ENCODE results near the gene TRDMT1. TPM values are rescaled to one million over a fixed set of nuclear protein-coding genes. Genes with fewer than 3 reads are reported as not detected.
A peak's percentile ranks its signal among the peaks of the same experiment; 100 is the strongest.

TRDMT1 gene
- total RNA-seq, 5 donors from 2014 or later (not counting 1 experiment from before 2014, with no cell fraction given), result 14.1 to 22.6 (median 20.5) TPM

DNA sequence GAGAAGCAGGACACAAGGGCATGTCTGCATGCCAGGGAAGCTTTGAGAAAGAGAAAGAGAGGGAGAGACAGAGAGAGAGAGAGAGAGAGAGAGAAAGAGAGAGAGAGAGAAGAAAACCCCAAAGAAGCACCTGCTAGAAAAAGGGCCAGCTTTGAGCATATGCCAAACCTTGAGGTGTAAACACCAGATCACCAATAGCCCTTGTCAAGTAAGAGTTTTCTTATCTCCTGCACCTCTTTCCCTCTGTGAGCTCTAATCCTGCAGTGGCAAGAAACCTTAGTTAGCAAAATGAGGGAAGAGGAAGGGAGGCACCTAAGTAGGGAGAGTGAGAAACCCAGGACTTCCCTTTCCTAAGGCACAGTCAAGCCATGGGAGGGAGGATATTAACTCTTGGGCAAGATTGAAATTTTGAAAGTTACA, 11.3 kb upstream of the TRDMT1 start:
- Mint-ChIP-seq H3K27ac (peak overlapping the region in 1 of 2 donors; percentile 34), H3K9me3 (no peaks in the 10 kb centered on the region), H3K4me1 (peaks cover 8 to 36% (median 31%) of the 10 kb centered on the region in 3 donors), H3K27me3 (no peaks in the 10 kb centered on the region), H3K4me3 (no peak overlapping the region), H3K36me3 (peaks cover 18% of the 10 kb centered on the region)
- ChIA-PET CTCF (no interaction called here), POLR2A (interaction anchor here in 1 of 2 donors (0.6 kb wide), 1 partner anchor 210 kb away, joined by 4 read pairs; no protein-coding TSS in a partner anchor)
- no peaks in the 10 kb centered on the region for H3K9me3 ChIP-seq
- no peak overlapping the region for H3K4me3 ChIP-seq (ENCODE audit: control insufficient read depth in 1 of 2, extremely low read depth in 1 of 2, low read length in 1 of 2)
- peaks cover 4 to 6% of the 10 kb centered on the region in 2 experiments for H3K4me1 ChIP-seq (ENCODE audit: control insufficient read depth in 1 of 2, extremely low read depth in 1 of 2, insufficient read depth in 2 of 2, low read length in 2 of 2)
- ATAC-seq (replicated peaks in 1 of 4) (no peak), DNase-seq (no peak)
- H3K36me3 ChIP-seq (ENCODE audit: control insufficient read depth in 2 of 2, extremely low read depth in 1 of 2, insufficient read depth in 1 of 2, low read length in 1 of 2), result peaks cover 0 to 9% of the 10 kb centered on the region in 2 donors
- no peak overlapping the region for H3K27ac ChIP-seq (ENCODE audit: low read length)
- H3K27me3 ChIP-seq (replicated peaks in 1 of 2; ENCODE audit: control insufficient read depth in 2 of 2, extremely low read depth in 1 of 2, insufficient read depth in 2 of 2, low read length in 1 of 2), result no peaks in the 10 kb centered on the region

- ATAC-seq (replicated peaks in 1 of 4), result no peak
- Mint-ChIP-seq H3K27ac (no peak overlapping the region), H3K36me3 (peaks cover 15% of the 10 kb centered on the region), H3K27me3 (no peaks in the 10 kb centered on the region), H3K4me3 (no peak overlapping the region), H3K9me3 (no peaks in the 10 kb centered on the region), H3K4me1 (peaks cover 15 to 40% (median 29%) of the 10 kb centered on the region in 3 donors)
- H3K4me1 ChIP-seq (ENCODE audit: control insufficient read depth in 1 of 2, extremely low read depth in 1 of 2, insufficient read depth in 2 of 2, low read length in 2 of 2), result peaks cover 16 to 18% of the 10 kb centered on the region in 2 experiments
- WGBS (ENCODE audit: insufficient coverage), result no CpG with 5 or more reads among the region's 3 CpGs
- CTCF ChIA-PET, result no interaction called here
- H3K27ac ChIP-seq (ENCODE audit: low read length), result no peak overlapping the region
- H3K36me3 ChIP-seq (ENCODE audit: control insufficient read depth in 2 of 2, extremely low read depth in 1 of 2, insufficient read depth in 1 of 2, low read length in 1 of 2), result peaks cover 0 to 9% of the 10 kb centered on the region in 2 donors
- H3K9me3 ChIP-seq, result no peaks in the 10 kb centered on the region
- POLR2A ChIA-PET, result interaction anchor here (0.6 to 1.2 kb wide), 2 partner anchors 13 to 386 kb away, joined by 3 to 4 read pairs; no protein-coding TSS in a partner anchor
- no peaks in the 10 kb centered on the region for H3K27me3 ChIP-seq (replicated peaks in 1 of 2; ENCODE audit: control insufficient read depth in 2 of 2, extremely low read depth in 1 of 2, insufficient read depth in 2 of 2, low read length in 1 of 2)
- H3K4me3 ChIP-seq (ENCODE audit: control insufficient read depth in 1 of 2, extremely low read depth in 1 of 2, low read length in 1 of 2), result no peak overlapping the region
- no peak for DNase-seq
These were observed 8.9 kb upstream of the TRDMT1 start for GRCh38 chr10:17210361-17210760.

- no peak overlapping the region for H3K27ac ChIP-seq (ENCODE audit: low read length)
- CTCF ChIA-PET, result no interaction called here
These were observed 8.4 kb upstream of the TRDMT1 start for GRCh38 chr10:17209881-17210280.

GRCh38 chr10:17209302-17209701, 7.8 kb upstream of the TRDMT1 start:
- H3K9me3 Mint-ChIP-seq, result no peaks in the 10 kb centered on the region
- Histone ChIP-seq H3K27ac (ENCODE audit: low read length) (no peak overlapping the region), H3K4me3 (ENCODE audit: control insufficient read depth in 1 of 2, extremely low read depth in 1 of 2, low read length in 1 of 2) (no peak overlapping the region), H3K27me3 (replicated peaks in 1 of 2; ENCODE audit: control insufficient read depth in 2 of 2, extremely low read depth in 1 of 2, insufficient read depth in 2 of 2, low read length in 1 of 2) (no peaks in the 10 kb centered on the region), H3K36me3 (ENCODE audit: control insufficient read depth in 2 of 2, extremely low read depth in 1 of 2, insufficient read depth in 1 of 2, low read length in 1 of 2) (peaks cover 0 to under 1% of the 10 kb centered on the region in 2 donors), H3K9me3 (no peaks in the 10 kb centered on the region), H3K4me1 (ENCODE audit: control insufficient read depth in 1 of 2, extremely low read depth in 1 of 2, insufficient read depth in 2 of 2, low read length in 2 of 2) (peaks cover 17 to 18% of the 10 kb centered on the region in 2 experiments)
- H3K4me1 Mint-ChIP-seq, result peaks cover 15 to 43% (median 31%) of the 10 kb centered on the region in 3 donors
- H3K36me3 Mint-ChIP-seq, result peaks cover 10% of the 10 kb centered on the region
- peak overlapping the region in 1 of 2 donors; percentile 69 for H3K27ac Mint-ChIP-seq
- no peak overlapping the region for H3K4me3 Mint-ChIP-seq
- DNase-seq, result no peak
- ATAC-seq (replicated peaks in 1 of 4), result no peak
- no peaks in the 10 kb centered on the region for H3K27me3 Mint-ChIP-seq
- POLR2A ChIA-PET, result no interaction called here
- CTCF ChIA-PET, result no interaction called here
- WGBS (ENCODE audit: insufficient coverage), result no CpG with 5 or more reads among the region's 1 CpG

More at GRCh38 chr10:17209881-17210280, 8.4 kb upstream of the TRDMT1 start:
- H3K27ac Mint-ChIP-seq, result no peak overlapping the region
- 100% methylated on average over 1 of the region's 2 CpGs for WGBS (ENCODE audit: insufficient coverage)
- H3K9me3 Mint-ChIP-seq, result no peaks in the 10 kb centered on the region
- H3K36me3 Mint-ChIP-seq, result peaks cover 13% of the 10 kb centered on the region
- POLR2A ChIA-PET, result no interaction called here
- DNase-seq (no peak), ATAC-seq (replicated peaks in 1 of 4) (no peak)
- peaks cover 15 to 42% (median 31%) of the 10 kb centered on the region in 3 donors for H3K4me1 Mint-ChIP-seq
- no peak overlapping the region for H3K4me3 Mint-ChIP-seq
- Histone ChIP-seq H3K9me3 (no peaks in the 10 kb centered on the region), H3K4me3 (ENCODE audit: control insufficient read depth in 1 of 2, extremely low read depth in 1 of 2, low read length in 1 of 2) (no peak overlapping the region), H3K36me3 (ENCODE audit: control insufficient read depth in 2 of 2, extremely low read depth in 1 of 2, insufficient read depth in 1 of 2, low read length in 1 of 2) (peaks cover 0 to 6% of the 10 kb centered on the region in 2 donors), H3K4me1 (ENCODE audit: control insufficient read depth in 1 of 2, extremely low read depth in 1 of 2, insufficient read depth in 2 of 2, low read length in 2 of 2) (peaks cover 17 to 18% of the 10 kb centered on the region in 2 experiments), H3K27me3 (replicated peaks in 1 of 2; ENCODE audit: control insufficient read depth in 2 of 2, extremely low read depth in 1 of 2, insufficient read depth in 2 of 2, low read length in 1 of 2) (no peaks in the 10 kb centered on the region)
- H3K27me3 Mint-ChIP-seq, result no peaks in the 10 kb centered on the region

- no peaks in the 10 kb centered on the region for H3K36me3 ChIP-seq (ENCODE audit: control insufficient read depth in 2 of 2, extremely low read depth in 1 of 2, insufficient read depth in 1 of 2, low read length in 1 of 2)
- H3K4me1 ChIP-seq (ENCODE audit: control insufficient read depth in 1 of 2, extremely low read depth in 1 of 2, insufficient read depth in 2 of 2, low read length in 2 of 2), result peaks cover 17 to 18% of the 10 kb centered on the region in 2 experiments
- H3K36me3 Mint-ChIP-seq, result peaks cover 8% of the 10 kb centered on the region
- DNase-seq, result no peak
- peaks cover 15 to 43% (median 33%) of the 10 kb centered on the region in 3 donors for H3K4me1 Mint-ChIP-seq
- H3K4me3 Mint-ChIP-seq, result no peak overlapping the region
- no peaks in the 10 kb centered on the region for H3K27me3 Mint-ChIP-seq
- H3K4me3 ChIP-seq (ENCODE audit: control insufficient read depth in 1 of 2, extremely low read depth in 1 of 2, low read length in 1 of 2), result no peak overlapping the region
- H3K9me3 ChIP-seq, result no peaks in the 10 kb centered on the region
- no peak for ATAC-seq (replicated peaks in 1 of 4)
- no peak overlapping the region for H3K27ac ChIP-seq (ENCODE audit: low read length)
- ChIA-PET POLR2A (no interaction called here), CTCF (no interaction called here)
- H3K27me3 ChIP-seq (replicated peaks in 1 of 2; ENCODE audit: control insufficient read depth in 2 of 2, extremely low read depth in 1 of 2, insufficient read depth in 2 of 2, low read length in 1 of 2), result no peaks in the 10 kb centered on the region
- H3K27ac Mint-ChIP-seq, result peak overlapping the region; percentile 46 to 56
- no peaks in the 10 kb centered on the region for H3K9me3 Mint-ChIP-seq
These were observed 7.0 kb upstream of the TRDMT1 start for GRCh38 chr10:17208476-17208875.

DNA sequence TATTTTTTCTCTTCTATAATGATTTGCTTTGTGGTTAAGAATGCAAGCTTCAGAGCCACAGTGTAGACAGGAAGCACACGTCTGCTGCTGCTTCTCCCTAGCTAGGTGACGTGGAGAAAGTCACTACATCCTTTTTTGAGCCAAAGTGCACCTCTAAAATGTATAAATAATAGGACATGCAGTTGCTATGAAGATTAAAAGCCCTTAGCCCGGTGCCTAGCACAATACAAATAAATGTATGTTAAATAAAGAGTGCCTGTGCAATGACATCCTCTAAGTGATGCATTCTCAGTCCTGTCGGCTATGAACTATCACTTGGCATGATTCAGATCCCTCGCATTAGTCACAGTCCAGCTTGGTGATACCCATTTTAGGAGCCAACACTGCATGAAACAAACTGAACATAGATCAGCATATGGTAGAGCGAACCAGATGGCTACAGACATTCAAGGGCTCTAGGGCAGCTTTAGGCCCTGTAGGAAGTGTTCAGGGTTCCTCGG, 4.8 kb upstream of the TRDMT1 start:
- ATAC-seq (replicated peaks in 1 of 4), result peak; percentile 59 to 80 (median 70)
- Mint-ChIP-seq H3K4me1 (peaks cover 15 to 51% (median 38%) of the 10 kb centered on the region in 3 donors), H3K36me3 (no peaks in the 10 kb centered on the region), H3K27me3 (no peaks in the 10 kb centered on the region), H3K27ac (peak overlapping the region; percentile 88 to 92), H3K9me3 (no peaks in the 10 kb centered on the region), H3K4me3 (peak overlapping the region; percentile 14 to 52 (median 17))
- peak in 32 of 35 experiments; percentile 8 to 78 (median 44) for DNase-seq
- H3K4me1 ChIP-seq (ENCODE audit: control insufficient read depth in 1 of 2, extremely low read depth in 1 of 2, insufficient read depth in 2 of 2, low read length in 2 of 2), result peaks cover 18 to 24% of the 10 kb centered on the region in 2 experiments
- ChIA-PET CTCF (interaction anchor here in 1 of 2 donors (0.5 to 2.5 kb wide), 6 partner anchors 10 to 371 kb away, joined by 3 to 24 read pairs (median 4); partner anchors contain the start of gene VIM), POLR2A (interaction anchor here (0.6 to 2.5 kb wide), 11 partner anchors 9 to 1347 kb away, joined by 3 to 44 read pairs (median 3); no protein-coding TSS in a partner anchor)
- H3K4me3 ChIP-seq (ENCODE audit: control insufficient read depth in 1 of 2, extremely low read depth in 1 of 2, low read length in 1 of 2), result no peak overlapping the region
- no peaks in the 10 kb centered on the region for H3K9me3 ChIP-seq
- no peaks in the 10 kb centered on the region for H3K27me3 ChIP-seq (replicated peaks in 1 of 2; ENCODE audit: control insufficient read depth in 2 of 2, extremely low read depth in 1 of 2, insufficient read depth in 2 of 2, low read length in 1 of 2)
- H3K36me3 ChIP-seq (ENCODE audit: control insufficient read depth in 2 of 2, extremely low read depth in 1 of 2, insufficient read depth in 1 of 2, low read length in 1 of 2), result no peaks in the 10 kb centered on the region
- WGBS (ENCODE audit: insufficient coverage), result 48% methylated on average over 3 of the region's 7 CpGs
- peak overlapping the region; percentile 91 for H3K27ac ChIP-seq (ENCODE audit: low read length)

Measured in T-cell (primary cell).